ENCODE results near the gene FAM131C.

The FAM131C gene

GRCh38 chr1:16116625-16117024 lies 43.2 kb upstream of the FAM131C start:
- no peak overlapping the region for H3K4me3 ChIP-seq (replicated peaks; ENCODE audit: insufficient read depth, low read length)
- TF ChIP-seq REST (IDR thresholded peaks at IDR 0.05; ENCODE audit: insufficient replicate concordance, low read depth) (no peak), CTCF (IDR thresholded peaks at IDR 0.05; ENCODE audit: insufficient read depth, low read length) (no peak), SPI1 (IDR thresholded peaks at IDR 0.05; ENCODE audit: borderline replicate concordance, low read depth) (no peak), GABPA (IDR thresholded peaks at IDR 0.05; ENCODE audit: low read depth) (no peak), POLR2AphosphoS5 (IDR thresholded peaks at IDR 0.05; ENCODE audit: low read depth) (no peak)
- no peak for DNase-seq (ENCODE audit: low read depth in 1 of 2, low spot score in 1 of 2)
- H3K27me3 ChIP-seq (ENCODE audit: insufficient read depth, poor library complexity, severe bottlenecking), result peaks cover 7% of the 10 kb centered on the region
- no peak overlapping the region for H3K27ac ChIP-seq (replicated peaks)

- TF ChIP-seq SPI1 (IDR thresholded peaks at IDR 0.05; ENCODE audit: borderline replicate concordance, low read depth), result no peak
- no peak for TF ChIP-seq GABPA (IDR thresholded peaks at IDR 0.05; ENCODE audit: low read depth)
- no peak for TF ChIP-seq REST (IDR thresholded peaks at IDR 0.05; ENCODE audit: insufficient replicate concordance, low read depth)
- no peak for TF ChIP-seq CTCF (IDR thresholded peaks at IDR 0.05; ENCODE audit: insufficient read depth, low read length)
- TF ChIP-seq POLR2AphosphoS5 (IDR thresholded peaks at IDR 0.05; ENCODE audit: low read depth), result no peak
- H3K27me3 ChIP-seq (ENCODE audit: insufficient read depth, poor library complexity, severe bottlenecking), result peaks cover 6% of the 10 kb centered on the region
- no peak for DNase-seq (ENCODE audit: low read depth in 1 of 2, low spot score in 1 of 2)
- H3K27ac ChIP-seq (replicated peaks), result no peak overlapping the region
- no peak overlapping the region for H3K4me3 ChIP-seq (replicated peaks; ENCODE audit: insufficient read depth, low read length)
Measured at GRCh38 chr1:16116002-16116401, 42.6 kb upstream of the FAM131C start.

GRCh38 chr1:16115468-16115983 lies 42.1 kb upstream of the FAM131C start:
- DNase-seq (ENCODE audit: low read depth in 1 of 2, low spot score in 1 of 2), result no peak
- peaks cover 6% of the 10 kb centered on the region for H3K27me3 ChIP-seq (ENCODE audit: insufficient read depth, poor library complexity, severe bottlenecking)
- no peak overlapping the region for H3K27ac ChIP-seq (replicated peaks)
- no peak overlapping the region for H3K4me3 ChIP-seq (replicated peaks; ENCODE audit: insufficient read depth, low read length)
- TF ChIP-seq POLR2AphosphoS5 (IDR thresholded peaks at IDR 0.05; ENCODE audit: low read depth) (no peak), SPI1 (IDR thresholded peaks at IDR 0.05; ENCODE audit: borderline replicate concordance, low read depth) (no peak), CTCF (IDR thresholded peaks at IDR 0.05; ENCODE audit: insufficient read depth, low read length) (no peak)
